Measurements from ENCODE around the gene FLCN. TPM values are rescaled to one million over a fixed set of nuclear protein-coding genes. Genes with fewer than 3 reads are reported as not detected.
"Not testable (repeated sequence)": the region's sequence is repeated elsewhere in the genome, so short reads cannot be mapped to it uniquely, and the experiment has no call there.

Gene FLCN
- total and polyA plus RNA-seq, 4 donors = 8.5 to 46.7 (median 28.4) TPM

DNA sequence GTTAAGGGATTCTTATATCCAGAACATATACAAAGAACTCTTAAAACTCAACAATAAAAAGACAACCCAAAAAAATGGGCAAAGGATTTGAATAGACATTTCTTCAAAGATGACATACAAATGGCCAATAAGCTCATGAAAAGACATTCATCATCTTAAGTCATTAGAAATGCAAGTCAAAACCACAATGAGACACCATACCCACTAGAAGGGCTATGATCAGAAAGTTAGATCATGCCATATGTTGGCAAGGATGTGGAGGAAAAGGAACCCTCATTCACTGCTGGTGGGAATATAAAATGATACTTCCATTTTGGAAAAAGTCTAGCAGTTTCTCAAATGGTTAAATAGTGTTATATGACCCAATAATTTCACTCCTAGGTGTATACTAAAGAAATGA, 40.2 kb downstream of the FLCN start:
- no peak overlapping the region for H3K4me3 ChIP-seq (ENCODE audit: low read depth in 1 of 3, low read length in 3 of 3)
- TF ChIP-seq TAF1 (conservative IDR thresholded peaks at IDR 0.05) (no peak), FOXA1 (IDR thresholded peaks at IDR 0.05) (no peak), NR2F2 (IDR thresholded peaks at IDR 0.05) (no peak)
- TF ChIP-seq, protein P1, sequence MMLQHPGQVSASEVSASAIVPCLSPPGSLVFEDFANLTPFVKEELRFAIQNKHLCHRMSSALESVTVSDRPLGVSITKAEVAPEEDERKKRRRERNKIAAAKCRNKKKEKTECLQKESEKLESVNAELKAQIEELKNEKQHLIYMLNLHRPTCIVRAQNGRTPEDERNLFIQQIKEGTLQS (IDR thresholded peaks at IDR 0.05) = no peak
- TF ChIP-seq, protein P2, sequence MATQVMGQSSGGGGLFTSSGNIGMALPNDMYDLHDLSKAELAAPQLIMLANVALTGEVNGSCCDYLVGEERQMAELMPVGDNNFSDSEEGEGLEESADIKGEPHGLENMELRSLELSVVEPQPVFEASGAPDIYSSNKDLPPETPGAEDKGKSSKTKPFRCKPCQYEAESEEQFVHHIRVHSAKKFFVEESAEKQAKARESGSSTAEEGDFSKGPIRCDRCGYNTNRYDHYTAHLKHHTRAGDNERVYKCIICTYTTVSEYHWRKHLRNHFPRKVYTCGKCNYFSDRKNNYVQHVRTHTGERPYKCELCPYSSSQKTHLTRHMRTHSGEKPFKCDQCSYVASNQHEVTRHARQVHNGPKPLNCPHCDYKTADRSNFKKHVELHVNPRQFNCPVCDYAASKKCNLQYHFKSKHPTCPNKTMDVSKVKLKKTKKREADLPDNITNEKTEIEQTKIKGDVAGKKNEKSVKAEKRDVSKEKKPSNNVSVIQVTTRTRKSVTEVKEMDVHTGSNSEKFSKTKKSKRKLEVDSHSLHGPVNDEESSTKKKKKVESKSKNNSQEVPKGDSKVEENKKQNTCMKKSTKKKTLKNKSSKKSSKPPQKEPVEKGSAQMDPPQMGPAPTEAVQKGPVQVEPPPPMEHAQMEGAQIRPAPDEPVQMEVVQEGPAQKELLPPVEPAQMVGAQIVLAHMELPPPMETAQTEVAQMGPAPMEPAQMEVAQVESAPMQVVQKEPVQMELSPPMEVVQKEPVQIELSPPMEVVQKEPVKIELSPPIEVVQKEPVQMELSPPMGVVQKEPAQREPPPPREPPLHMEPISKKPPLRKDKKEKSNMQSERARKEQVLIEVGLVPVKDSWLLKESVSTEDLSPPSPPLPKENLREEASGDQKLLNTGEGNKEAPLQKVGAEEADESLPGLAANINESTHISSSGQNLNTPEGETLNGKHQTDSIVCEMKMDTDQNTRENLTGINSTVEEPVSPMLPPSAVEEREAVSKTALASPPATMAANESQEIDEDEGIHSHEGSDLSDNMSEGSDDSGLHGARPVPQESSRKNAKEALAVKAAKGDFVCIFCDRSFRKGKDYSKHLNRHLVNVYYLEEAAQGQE (IDR thresholded peaks at IDR 0.05) = no peak
- H3K9ac ChIP-seq (ENCODE audit: low read depth in 1 of 2, low read length in 2 of 2) = no peak overlapping the region
- H3K27me3 ChIP-seq (ENCODE audit: control insufficient read depth in 4 of 4, insufficient read depth in 4 of 4, low read length in 3 of 4) = no peaks in the 10 kb centered on the region
- H3K4me1 ChIP-seq (ENCODE audit: control insufficient read depth in 4 of 4, insufficient read depth in 4 of 4, low read length in 3 of 4) = peaks cover 0 to 3% (median 1%) of the 10 kb centered on the region in 4 donors
- DNase-seq (ENCODE audit: low spot score) = no peak
- no peak overlapping the region for H3K27ac ChIP-seq (ENCODE audit: low read depth in 1 of 2, low read length in 2 of 2)
- H3K9me3 ChIP-seq (ENCODE audit: control insufficient read depth in 4 of 4, low read length in 3 of 4) = no peaks in the 10 kb centered on the region
- H3K36me3 ChIP-seq (ENCODE audit: control insufficient read depth in 4 of 4, insufficient read depth in 3 of 4, low read depth in 1 of 4, low read length in 3 of 4) = peaks cover 0 to 1% (median 0%) of the 10 kb centered on the region in 4 donors

DNA sequence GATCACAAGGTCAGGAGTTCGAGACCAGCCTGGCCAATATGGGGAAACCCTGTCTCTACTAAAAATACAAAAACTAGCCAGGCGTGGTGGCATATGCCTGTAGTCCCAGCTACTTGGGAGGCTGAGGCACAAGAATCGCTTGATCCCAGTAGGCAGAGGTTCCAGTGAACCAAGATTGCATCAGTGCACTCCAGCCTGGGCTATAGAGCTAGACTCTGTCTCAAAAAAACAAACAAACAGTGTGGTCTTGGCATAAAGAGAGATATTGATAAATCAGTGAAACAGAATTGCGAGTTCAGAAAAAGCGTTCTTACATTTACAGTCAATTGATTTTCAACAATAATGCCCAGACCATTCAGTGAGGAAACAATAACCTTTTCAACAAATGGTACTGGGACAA, 41.5 kb downstream of the FLCN start:
- not testable (repeated sequence) for H3K9me3 ChIP-seq (ENCODE audit: control insufficient read depth in 4 of 4, low read length in 3 of 4); H3K9ac ChIP-seq (ENCODE audit: low read depth in 1 of 2, low read length in 2 of 2); H3K27me3 ChIP-seq (ENCODE audit: control insufficient read depth in 4 of 4, insufficient read depth in 4 of 4, low read length in 3 of 4); H3K4me1 ChIP-seq (ENCODE audit: control insufficient read depth in 4 of 4, insufficient read depth in 4 of 4, low read length in 3 of 4); H3K36me3 ChIP-seq (ENCODE audit: control insufficient read depth in 4 of 4, insufficient read depth in 3 of 4, low read depth in 1 of 4, low read length in 3 of 4); H3K4me3 ChIP-seq (ENCODE audit: low read depth in 1 of 3, low read length in 3 of 3); H3K27ac ChIP-seq (ENCODE audit: low read depth in 1 of 2, low read length in 2 of 2); DNase-seq (ENCODE audit: low spot score)
- 55% methylated on average over 5 of the region's 5 CpGs for WGBS

DNA sequence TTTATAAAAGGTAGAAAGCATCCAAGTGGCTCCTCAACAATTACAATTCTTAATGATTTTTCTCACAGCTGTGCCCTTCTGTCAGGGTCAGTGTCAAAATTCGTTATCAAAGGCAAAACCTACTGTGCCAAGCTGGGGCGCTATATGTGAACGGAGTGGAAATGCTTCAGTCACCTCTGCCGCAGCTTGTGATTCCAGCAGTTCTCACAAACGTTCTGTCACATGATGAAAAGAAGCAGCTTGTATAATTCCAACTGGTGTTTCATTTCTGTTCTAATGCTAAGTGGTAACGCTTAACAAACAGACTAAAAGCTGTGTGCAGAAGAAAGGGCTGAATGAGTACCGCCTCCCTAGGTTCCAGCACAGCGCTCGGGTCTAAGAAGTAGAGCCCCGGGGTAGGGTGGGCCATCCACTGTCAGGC, 45.0 kb downstream of the FLCN start:
- DNase-seq (ENCODE audit: low spot score) = no peak
- H3K4me1 ChIP-seq (ENCODE audit: control insufficient read depth in 4 of 4, insufficient read depth in 4 of 4, low read length in 3 of 4) = peaks cover 0 to 10% (median 1%) of the 10 kb centered on the region in 4 donors
- 73% methylated on average over 10 of the region's 10 CpGs for WGBS
- H3K9ac ChIP-seq (ENCODE audit: low read depth in 1 of 2, low read length in 2 of 2) = no peak overlapping the region
- peaks cover 0 to 12% (median 1%) of the 10 kb centered on the region in 4 donors for H3K36me3 ChIP-seq (ENCODE audit: control insufficient read depth in 4 of 4, insufficient read depth in 3 of 4, low read depth in 1 of 4, low read length in 3 of 4)
- TF ChIP-seq HNF4A (conservative IDR thresholded peaks at IDR 0.05) (no peak), GABPA (IDR thresholded peaks at IDR 0.05 in 1 of 2, conservative IDR thresholded peaks at IDR 0.05 in 1 of 2) (no peak), JUND (IDR thresholded peaks at IDR 0.05) (no peak), FOXA2 (IDR thresholded peaks at IDR 0.05) (no peak), NR2F2 (IDR thresholded peaks at IDR 0.05) (no peak), TAF1 (conservative IDR thresholded peaks at IDR 0.05) (no peak), FOXA1 (IDR thresholded peaks at IDR 0.05) (no peak), RXRA (IDR thresholded peaks at IDR 0.05) (no peak), SP1 (IDR thresholded peaks at IDR 0.05) (no peak)
- TF ChIP-seq, protein P3, sequence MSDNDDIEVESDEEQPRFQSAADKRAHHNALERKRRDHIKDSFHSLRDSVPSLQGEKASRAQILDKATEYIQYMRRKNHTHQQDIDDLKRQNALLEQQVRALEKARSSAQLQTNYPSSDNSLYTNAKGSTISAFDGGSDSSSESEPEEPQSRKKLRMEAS (IDR thresholded peaks at IDR 0.05) = no peak
- TF ChIP-seq, protein P1 (IDR thresholded peaks at IDR 0.05) = no peak
- TF ChIP-seq, protein P4, sequence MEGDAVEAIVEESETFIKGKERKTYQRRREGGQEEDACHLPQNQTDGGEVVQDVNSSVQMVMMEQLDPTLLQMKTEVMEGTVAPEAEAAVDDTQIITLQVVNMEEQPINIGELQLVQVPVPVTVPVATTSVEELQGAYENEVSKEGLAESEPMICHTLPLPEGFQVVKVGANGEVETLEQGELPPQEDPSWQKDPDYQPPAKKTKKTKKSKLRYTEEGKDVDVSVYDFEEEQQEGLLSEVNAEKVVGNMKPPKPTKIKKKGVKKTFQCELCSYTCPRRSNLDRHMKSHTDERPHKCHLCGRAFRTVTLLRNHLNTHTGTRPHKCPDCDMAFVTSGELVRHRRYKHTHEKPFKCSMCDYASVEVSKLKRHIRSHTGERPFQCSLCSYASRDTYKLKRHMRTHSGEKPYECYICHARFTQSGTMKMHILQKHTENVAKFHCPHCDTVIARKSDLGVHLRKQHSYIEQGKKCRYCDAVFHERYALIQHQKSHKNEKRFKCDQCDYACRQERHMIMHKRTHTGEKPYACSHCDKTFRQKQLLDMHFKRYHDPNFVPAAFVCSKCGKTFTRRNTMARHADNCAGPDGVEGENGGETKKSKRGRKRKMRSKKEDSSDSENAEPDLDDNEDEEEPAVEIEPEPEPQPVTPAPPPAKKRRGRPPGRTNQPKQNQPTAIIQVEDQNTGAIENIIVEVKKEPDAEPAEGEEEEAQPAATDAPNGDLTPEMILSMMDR (IDR thresholded peaks at IDR 0.05; ENCODE audit: low read depth, low read length, missing input control) = no peak
- TF ChIP-seq, protein P5, sequence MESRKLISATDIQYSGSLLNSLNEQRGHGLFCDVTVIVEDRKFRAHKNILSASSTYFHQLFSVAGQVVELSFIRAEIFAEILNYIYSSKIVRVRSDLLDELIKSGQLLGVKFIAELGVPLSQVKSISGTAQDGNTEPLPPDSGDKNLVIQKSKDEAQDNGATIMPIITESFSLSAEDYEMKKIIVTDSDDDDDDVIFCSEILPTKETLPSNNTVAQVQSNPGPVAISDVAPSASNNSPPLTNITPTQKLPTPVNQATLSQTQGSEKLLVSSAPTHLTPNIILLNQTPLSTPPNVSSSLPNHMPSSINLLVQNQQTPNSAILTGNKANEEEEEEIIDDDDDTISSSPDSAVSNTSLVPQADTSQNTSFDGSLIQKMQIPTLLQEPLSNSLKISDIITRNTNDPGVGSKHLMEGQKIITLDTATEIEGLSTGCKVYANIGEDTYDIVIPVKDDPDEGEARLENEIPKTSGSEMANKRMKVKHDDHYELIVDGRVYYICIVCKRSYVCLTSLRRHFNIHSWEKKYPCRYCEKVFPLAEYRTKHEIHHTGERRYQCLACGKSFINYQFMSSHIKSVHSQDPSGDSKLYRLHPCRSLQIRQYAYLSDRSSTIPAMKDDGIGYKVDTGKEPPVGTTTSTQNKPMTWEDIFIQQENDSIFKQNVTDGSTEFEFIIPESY (IDR thresholded peaks at IDR 0.05) = no peak
- no peaks in the 10 kb centered on the region for H3K27me3 ChIP-seq (ENCODE audit: control insufficient read depth in 4 of 4, insufficient read depth in 4 of 4, low read length in 3 of 4)
- H3K9me3 ChIP-seq (ENCODE audit: control insufficient read depth in 4 of 4, low read length in 3 of 4) = no peaks in the 10 kb centered on the region
- no peak overlapping the region for H3K4me3 ChIP-seq (ENCODE audit: low read depth in 1 of 3, low read length in 3 of 3)
- no peak overlapping the region for H3K27ac ChIP-seq (ENCODE audit: low read depth in 1 of 2, low read length in 2 of 2)
